WTC11 (cell line): ENCODE results near the gene NAGA. TPM values are rescaled to one million over a fixed set of nuclear protein-coding genes. Genes with fewer than 3 reads are reported as not detected.
"Not testable (repeated sequence)": the region's sequence is repeated elsewhere in the genome, so short reads cannot be mapped to it uniquely, and the experiment has no call there.

Experiments used
- ATAC-seq: fragments of 200-7000 bp; cut with Tn5 transposase; 2 replicates; pipeline ENCODE4 v1.10.0; 2021; ENCODE audit warnings: mild to moderate bottlenecking, moderate library complexity
- CTCF ChIA-PET: fragments of 300-600 bp; sonication (Branson Sonifier 250); formaldehyde crosslinking; loops from one replicate; lab custom pipeline; 2021; ENCODE audit warnings: antibody characterized with exemption; lab: Charles Lee
- POLR2A ChIA-PET: fragments of 350-600 bp; sonication (Branson Sonifier 250); formaldehyde crosslinking; loops from one replicate; lab custom pipeline; 2021; ENCODE audit warnings: antibody characterized with exemption; lab: Charles Lee
- DNase-seq: peaks from one replicate; pipeline ENCODE4 v3.0.0; 2021; ENCODE audit warnings: low spot score
- H3K27ac Mint-ChIP-seq: 2 replicates; pipeline ENCODE4 v1.8.0; 2021; ENCODE audit warnings: mixed read lengths
- H3K27me3 Mint-ChIP-seq: 2 replicates; pipeline ENCODE4 v1.8.0; 2021; ENCODE audit warnings: low read depth, mild to moderate bottlenecking, moderate library complexity, mixed read lengths
- H3K36me3 Mint-ChIP-seq: 2 replicates; pipeline ENCODE4 v1.8.0; 2021; ENCODE audit warnings: mixed read lengths
- H3K4me1 Mint-ChIP-seq: 2 replicates; pipeline ENCODE4 v1.8.0; 2022; ENCODE audit warnings: mixed read lengths
- H3K4me3 Mint-ChIP-seq: 2 replicates; pipeline ENCODE4 v1.8.0; 2021; ENCODE audit warnings: mild to moderate bottlenecking, moderate library complexity, mixed read lengths
- H3K9me3 Mint-ChIP-seq: 2 replicates; pipeline ENCODE4 v1.8.0; 2021; ENCODE audit warnings: mixed read lengths
- AR ChIP-seq: fragments of 250-450 bp; sonication (Bioruptor Pico); IDR thresholded peaks from 2 replicates; pipeline ENCODE4 v1.9.0; 2021; ENCODE audit warnings: mild to moderate bottlenecking
- CBFB ChIP-seq: sonication (generic); formaldehyde crosslinking; IDR thresholded peaks from 2 replicates; pipeline ENCODE4 v1.8.1; 2022; ENCODE audit warnings: mild to moderate bottlenecking, low read depth, missing genetic modification reagents
- ESRRA ChIP-seq: sonication (generic); formaldehyde crosslinking; IDR thresholded peaks from 2 replicates; pipeline ENCODE4 v1.8.1; 2022; ENCODE audit warnings: mild to moderate bottlenecking, missing genetic modification reagents, borderline replicate concordance
- FOXK1 ChIP-seq: sonication (generic); formaldehyde crosslinking; IDR thresholded peaks from 2 replicates; pipeline ENCODE4 v1.8.0; 2022; ENCODE audit warnings: mild to moderate bottlenecking, moderate library complexity, missing genetic modification reagents
- FOXP1 ChIP-seq: sonication (generic); formaldehyde crosslinking; IDR thresholded peaks from 2 replicates; pipeline ENCODE4 v1.8.0; 2022; ENCODE audit warnings: missing genetic modification reagents, mild to moderate bottlenecking, moderate library complexity, borderline replicate concordance
- FOXP4 ChIP-seq: sonication (generic); formaldehyde crosslinking; IDR thresholded peaks from 2 replicates; pipeline ENCODE4 v1.8.0; 2022; ENCODE audit warnings: mild to moderate bottlenecking, missing genetic modification reagents
- IRF2 ChIP-seq: sonication (generic); formaldehyde crosslinking; IDR thresholded peaks from 2 replicates; pipeline ENCODE4 v1.8.0; 2022; ENCODE audit warnings: low read depth, missing genetic modification reagents, borderline replicate concordance
- MXD4 ChIP-seq: fragments of 250-450 bp; sonication (Bioruptor Pico); IDR thresholded peaks from 2 replicates; pipeline ENCODE4 v1.8.0; 2021; ENCODE audit warnings: mild to moderate bottlenecking, moderate library complexity, borderline replicate concordance
- NFE2L1 ChIP-seq: sonication (generic); formaldehyde crosslinking; IDR thresholded peaks from 2 replicates; pipeline ENCODE4 v1.8.1; 2023; ENCODE audit warnings: missing genetic modification reagents
- RORB ChIP-seq: fragments of 250-450 bp; sonication (Bioruptor Pico); IDR thresholded peaks from 2 replicates; pipeline ENCODE4 v1.9.0; 2021; ENCODE audit warnings: mild to moderate bottlenecking
- SOX15 ChIP-seq: fragments of 250-450 bp; sonication (Bioruptor Pico); IDR thresholded peaks from 2 replicates; pipeline ENCODE4 v1.9.0; 2021; ENCODE audit warnings: mild to moderate bottlenecking
- ZNF232 ChIP-seq: sonication (generic); formaldehyde crosslinking; IDR thresholded peaks from 2 replicates; pipeline ENCODE4 v1.8.0; 2022; ENCODE audit warnings: mild to moderate bottlenecking, missing genetic modification reagents
- ZNF396 ChIP-seq: fragments of 250-450 bp; sonication (Bioruptor Pico); IDR thresholded peaks from 2 replicates; pipeline ENCODE4 v1.8.0; 2021; ENCODE audit warnings: mild to moderate bottlenecking, moderate library complexity, borderline replicate concordance
- ZNF423 ChIP-seq: fragments of 250-450 bp; sonication (Bioruptor Pico); IDR thresholded peaks from 2 replicates; pipeline ENCODE4 v2.1.2; 2022; ENCODE audit warnings: mild to moderate bottlenecking, moderate library complexity
- ZNF671 ChIP-seq: fragments of 250-450 bp; sonication (Bioruptor Pico); IDR thresholded peaks from 2 replicates; pipeline ENCODE4 v1.8.0; 2021; ENCODE audit warnings: mild to moderate bottlenecking
- total RNA-seq: library from RNA; stranded (reverse); gene quantifications from 3 replicates; pipeline ENCODE4 v1.2.3, GENCODE V29; 2021
- TF ChIP-seq, protein P1 (sequence below): fragments of 200-600 bp; IDR thresholded peaks from 2 replicates; pipeline ENCODE4 v1.8.0; 2022; ENCODE audit warnings: antibody characterized with exemption
- TF ChIP-seq, protein P2 (sequence below): sonication (generic); formaldehyde crosslinking; IDR thresholded peaks from 2 replicates; pipeline ENCODE4 v1.8.0; 2023; ENCODE audit warnings: missing genetic modification reagents
- TF ChIP-seq, protein P3 (sequence below): sonication (generic); formaldehyde crosslinking; IDR thresholded peaks from 2 replicates; pipeline ENCODE4 v1.8.1; 2023; ENCODE audit warnings: mild to moderate bottlenecking, missing genetic modification reagents, borderline replicate concordance
- TF ChIP-seq, protein P4 (sequence below): fragments of 250-450 bp; sonication (Bioruptor Pico); IDR thresholded peaks from 2 replicates; pipeline ENCODE4 v1.9.0; 2021; ENCODE audit warnings: moderate library complexity, mild to moderate bottlenecking, inconsistent platforms, borderline replicate concordance

Gene NAGA
- total RNA-seq, 1 experiment from 2014 or later: 19.4 TPM

- Mint-ChIP-seq H3K27me3 (peaks cover 28% of the 10 kb centered on the region), H3K4me1 (peaks cover 7% of the 10 kb centered on the region), H3K9me3 (peaks cover 13% of the 10 kb centered on the region), H3K36me3 (peaks cover 7% of the 10 kb centered on the region), H3K4me3 (no peak overlapping the region), H3K27ac (no peak overlapping the region)
- DNase-seq (peak; percentile 67), ATAC-seq (peak; percentile 64)
- TF ChIP-seq ESRRA (CRISPR knock-in tag) (no peak), RORB (CRISPR knock-in tag) (no peak), FOXK1 (CRISPR knock-in tag) (no peak), SOX15 (CRISPR knock-in tag) (no peak), ZNF423 (CRISPR knock-in tag) (no peak), FOXP4 (CRISPR knock-in tag) (no peak)
- TF ChIP-seq, protein P1, sequence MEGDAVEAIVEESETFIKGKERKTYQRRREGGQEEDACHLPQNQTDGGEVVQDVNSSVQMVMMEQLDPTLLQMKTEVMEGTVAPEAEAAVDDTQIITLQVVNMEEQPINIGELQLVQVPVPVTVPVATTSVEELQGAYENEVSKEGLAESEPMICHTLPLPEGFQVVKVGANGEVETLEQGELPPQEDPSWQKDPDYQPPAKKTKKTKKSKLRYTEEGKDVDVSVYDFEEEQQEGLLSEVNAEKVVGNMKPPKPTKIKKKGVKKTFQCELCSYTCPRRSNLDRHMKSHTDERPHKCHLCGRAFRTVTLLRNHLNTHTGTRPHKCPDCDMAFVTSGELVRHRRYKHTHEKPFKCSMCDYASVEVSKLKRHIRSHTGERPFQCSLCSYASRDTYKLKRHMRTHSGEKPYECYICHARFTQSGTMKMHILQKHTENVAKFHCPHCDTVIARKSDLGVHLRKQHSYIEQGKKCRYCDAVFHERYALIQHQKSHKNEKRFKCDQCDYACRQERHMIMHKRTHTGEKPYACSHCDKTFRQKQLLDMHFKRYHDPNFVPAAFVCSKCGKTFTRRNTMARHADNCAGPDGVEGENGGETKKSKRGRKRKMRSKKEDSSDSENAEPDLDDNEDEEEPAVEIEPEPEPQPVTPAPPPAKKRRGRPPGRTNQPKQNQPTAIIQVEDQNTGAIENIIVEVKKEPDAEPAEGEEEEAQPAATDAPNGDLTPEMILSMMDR: peak; percentile 40; the same call in 1 of the 2 replicates
- TF ChIP-seq, protein P2, sequence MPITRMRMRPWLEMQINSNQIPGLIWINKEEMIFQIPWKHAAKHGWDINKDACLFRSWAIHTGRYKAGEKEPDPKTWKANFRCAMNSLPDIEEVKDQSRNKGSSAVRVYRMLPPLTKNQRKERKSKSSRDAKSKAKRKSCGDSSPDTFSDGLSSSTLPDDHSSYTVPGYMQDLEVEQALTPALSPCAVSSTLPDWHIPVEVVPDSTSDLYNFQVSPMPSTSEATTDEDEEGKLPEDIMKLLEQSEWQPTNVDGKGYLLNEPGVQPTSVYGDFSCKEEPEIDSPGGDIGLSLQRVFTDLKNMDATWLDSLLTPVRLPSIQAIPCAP: no peak
- CTCF ChIA-PET: no interaction called here
- POLR2A ChIA-PET: no interaction called here
These were observed 44.1 kb upstream of the NAGA start for GRCh38 chr22:42114721-42115120.

- DNase-seq, H3K4me1 Mint-ChIP-seq, H3K27ac Mint-ChIP-seq, H3K36me3 Mint-ChIP-seq, H3K4me3 Mint-ChIP-seq, ATAC-seq: not testable (repeated sequence)
- ChIA-PET CTCF (interaction anchor here (0.6 to 6.2 kb wide), 32 partner anchors 12 to 416 kb away, joined by 3 to 87 read pairs (median 4); partner anchors contain the start of genes CENPM, NAGA, NDUFA6 and NFAM1), POLR2A (interaction anchor here (0.5 to 1.2 kb wide), 3 partner anchors 10 to 165 kb away, joined by 3 to 5 read pairs (median 5); partner anchors contain the start of gene NDUFA6)
- Mint-ChIP-seq H3K27me3 (peaks cover 33% of the 10 kb centered on the region), H3K9me3 (peaks cover 13% of the 10 kb centered on the region)
These were observed 42.2 kb upstream of the NAGA start for GRCh38 chr22:42112793-42113192.

- DNase-seq: no peak
- ATAC-seq: peak; percentile 49; the same call in 1 of the 2 replicates
- CTCF ChIA-PET: interaction anchor here (1.4 to 6.2 kb wide), 11 partner anchors 22 to 332 kb away, joined by 3 to 87 read pairs (median 8); partner anchors contain the start of genes CENPM, NAGA, NDUFA6 and SEPTIN3
- H3K4me3 Mint-ChIP-seq: no peak overlapping the region
- POLR2A ChIA-PET: no interaction called here
- H3K36me3 Mint-ChIP-seq: peaks cover 7% of the 10 kb centered on the region
- H3K4me1 Mint-ChIP-seq: peaks cover 7% of the 10 kb centered on the region
- no peak overlapping the region; the same call in 1 of the 2 replicates for H3K27ac Mint-ChIP-seq
- H3K9me3 Mint-ChIP-seq: peaks cover 13% of the 10 kb centered on the region
- peaks cover 33% of the 10 kb centered on the region for H3K27me3 Mint-ChIP-seq
- no peak for TF ChIP-seq AR (CRISPR knock-in tag)
- no peak for TF ChIP-seq MXD4 (CRISPR knock-in tag)
- TF ChIP-seq, protein P3, sequence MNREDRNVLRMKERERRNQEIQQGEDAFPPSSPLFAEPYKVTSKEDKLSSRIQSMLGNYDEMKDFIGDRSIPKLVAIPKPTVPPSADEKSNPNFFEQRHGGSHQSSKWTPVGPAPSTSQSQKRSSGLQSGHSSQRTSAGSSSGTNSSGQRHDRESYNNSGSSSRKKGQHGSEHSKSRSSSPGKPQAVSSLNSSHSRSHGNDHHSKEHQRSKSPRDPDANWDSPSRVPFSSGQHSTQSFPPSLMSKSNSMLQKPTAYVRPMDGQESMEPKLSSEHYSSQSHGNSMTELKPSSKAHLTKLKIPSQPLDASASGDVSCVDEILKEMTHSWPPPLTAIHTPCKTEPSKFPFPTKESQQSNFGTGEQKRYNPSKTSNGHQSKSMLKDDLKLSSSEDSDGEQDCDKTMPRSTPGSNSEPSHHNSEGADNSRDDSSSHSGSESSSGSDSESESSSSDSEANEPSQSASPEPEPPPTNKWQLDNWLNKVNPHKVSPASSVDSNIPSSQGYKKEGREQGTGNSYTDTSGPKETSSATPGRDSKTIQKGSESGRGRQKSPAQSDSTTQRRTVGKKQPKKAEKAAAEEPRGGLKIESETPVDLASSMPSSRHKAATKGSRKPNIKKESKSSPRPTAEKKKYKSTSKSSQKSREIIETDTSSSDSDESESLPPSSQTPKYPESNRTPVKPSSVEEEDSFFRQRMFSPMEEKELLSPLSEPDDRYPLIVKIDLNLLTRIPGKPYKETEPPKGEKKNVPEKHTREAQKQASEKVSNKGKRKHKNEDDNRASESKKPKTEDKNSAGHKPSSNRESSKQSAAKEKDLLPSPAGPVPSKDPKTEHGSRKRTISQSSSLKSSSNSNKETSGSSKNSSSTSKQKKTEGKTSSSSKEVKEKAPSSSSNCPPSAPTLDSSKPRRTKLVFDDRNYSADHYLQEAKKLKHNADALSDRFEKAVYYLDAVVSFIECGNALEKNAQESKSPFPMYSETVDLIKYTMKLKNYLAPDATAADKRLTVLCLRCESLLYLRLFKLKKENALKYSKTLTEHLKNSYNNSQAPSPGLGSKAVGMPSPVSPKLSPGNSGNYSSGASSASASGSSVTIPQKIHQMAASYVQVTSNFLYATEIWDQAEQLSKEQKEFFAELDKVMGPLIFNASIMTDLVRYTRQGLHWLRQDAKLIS (CRISPR knock-in tag): no peak
- TF ChIP-seq ZNF396 (CRISPR knock-in tag): no peak
- TF ChIP-seq ZNF671 (CRISPR knock-in tag): no peak
- TF ChIP-seq FOXP1 (CRISPR knock-in tag): no peak
- TF ChIP-seq, protein P4, sequence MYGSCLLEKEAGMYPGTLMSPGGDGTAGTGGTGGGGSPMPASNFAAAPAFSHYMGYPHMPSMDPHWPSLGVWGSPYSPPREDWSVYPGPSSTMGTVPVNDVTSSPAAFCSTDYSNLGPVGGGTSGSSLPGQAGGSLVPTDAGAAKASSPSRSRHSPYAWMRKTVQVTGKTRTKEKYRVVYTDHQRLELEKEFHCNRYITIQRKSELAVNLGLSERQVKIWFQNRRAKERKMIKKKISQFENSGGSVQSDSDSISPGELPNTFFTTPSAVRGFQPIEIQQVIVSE (CRISPR knock-in tag): no peak
- TF ChIP-seq NFE2L1: no peak
- no peak for TF ChIP-seq IRF2 (CRISPR knock-in tag)
- no peak for TF ChIP-seq CBFB
- TF ChIP-seq ZNF232 (CRISPR knock-in tag): no peak
These were observed 41.2 kb upstream of the NAGA start for GRCh38 chr22:42111798-42112197.
